HG02588 (cell line): ENCODE data around the gene PLPP3.
"Not testable (repeated sequence)": the region's sequence is repeated elsewhere in the genome, so short reads cannot be mapped to it uniquely, and the experiment has no call there.

ENCODE experiments used
- ATAC-seq: cut with Tn5 transposase; IDR thresholded peaks from one replicate; pipeline ENCODE4 v1.9.1; 2021; ENCODE audit warnings: mild to moderate bottlenecking, moderate library complexity; ENCODE audit not compliant: unreplicated experiment

The PLPP3 gene

GRCh38 chr1:56578963-56579875 is at the start of gene PLPP3:
Gene PLPP3 (minus strand): TSS chr1:56579563. CDS start chr1:56579016, 547 bp downstream.
- peak; percentile 37 for ATAC-seq

- ATAC-seq: no peak
Measured at GRCh38 chr1:56627636-56628039, 48.3 kb upstream of the PLPP3 start.

GRCh38 chr1:56627019-56627635 is 47.8 kb upstream of the PLPP3 start:
- ATAC-seq: no peak

- ATAC-seq: no peak
Measured at GRCh38 chr1:56626546-56626945, 47.2 kb upstream of the PLPP3 start.

- ATAC-seq: no peak
Measured at GRCh38 chr1:56625819-56626440, 46.6 kb upstream of the PLPP3 start.

GRCh38 chr1:56617141-56617540 is 37.8 kb upstream of the PLPP3 start:
- no peak for ATAC-seq

- ATAC-seq: not testable (repeated sequence)
Measured at GRCh38 chr1:56610770-56611169, 31.4 kb upstream of the PLPP3 start.

- not testable (repeated sequence) for ATAC-seq
Measured at GRCh38 chr1:56610097-56610496, 30.7 kb upstream of the PLPP3 start.

- ATAC-seq: not testable (repeated sequence)
Measured at GRCh38 chr1:56595397-56596191, 16.2 kb upstream of the PLPP3 start.

GRCh38 chr1:56591909-56592308 is 12.5 kb upstream of the PLPP3 start:
- ATAC-seq: no peak

- ATAC-seq: no peak
Measured at GRCh38 chr1:56590520-56591011, 11.2 kb upstream of the PLPP3 start.

GRCh38 chr1:56589369-56589768 is 10.0 kb upstream of the PLPP3 start:
- ATAC-seq: no peak

- no peak for ATAC-seq
Measured at GRCh38 chr1:56586502-56586901, 7.1 kb upstream of the PLPP3 start.

GRCh38 chr1:56585985-56586384 is 6.6 kb upstream of the PLPP3 start:
- no peak for ATAC-seq

- no peak for ATAC-seq
Measured at GRCh38 chr1:56584910-56585528, 5.7 kb upstream of the PLPP3 start.

GRCh38 chr1:56583957-56584468 is 4.7 kb upstream of the PLPP3 start:
- ATAC-seq: no peak

- no peak for ATAC-seq
Measured at GRCh38 chr1:56580771-56581170, 1.4 kb upstream of the PLPP3 start.

GRCh38 chr1:56578138-56578962 is 1.0 kb downstream of the PLPP3 start:
- peak; percentile 30 for ATAC-seq
